Measurements from ENCODE around the gene PPP1R1C.
"Not testable (repeated sequence)": the region's sequence is repeated elsewhere in the genome, so short reads cannot be mapped to it uniquely, and the experiment has no call there.

PPP1R1C gene

DNA sequence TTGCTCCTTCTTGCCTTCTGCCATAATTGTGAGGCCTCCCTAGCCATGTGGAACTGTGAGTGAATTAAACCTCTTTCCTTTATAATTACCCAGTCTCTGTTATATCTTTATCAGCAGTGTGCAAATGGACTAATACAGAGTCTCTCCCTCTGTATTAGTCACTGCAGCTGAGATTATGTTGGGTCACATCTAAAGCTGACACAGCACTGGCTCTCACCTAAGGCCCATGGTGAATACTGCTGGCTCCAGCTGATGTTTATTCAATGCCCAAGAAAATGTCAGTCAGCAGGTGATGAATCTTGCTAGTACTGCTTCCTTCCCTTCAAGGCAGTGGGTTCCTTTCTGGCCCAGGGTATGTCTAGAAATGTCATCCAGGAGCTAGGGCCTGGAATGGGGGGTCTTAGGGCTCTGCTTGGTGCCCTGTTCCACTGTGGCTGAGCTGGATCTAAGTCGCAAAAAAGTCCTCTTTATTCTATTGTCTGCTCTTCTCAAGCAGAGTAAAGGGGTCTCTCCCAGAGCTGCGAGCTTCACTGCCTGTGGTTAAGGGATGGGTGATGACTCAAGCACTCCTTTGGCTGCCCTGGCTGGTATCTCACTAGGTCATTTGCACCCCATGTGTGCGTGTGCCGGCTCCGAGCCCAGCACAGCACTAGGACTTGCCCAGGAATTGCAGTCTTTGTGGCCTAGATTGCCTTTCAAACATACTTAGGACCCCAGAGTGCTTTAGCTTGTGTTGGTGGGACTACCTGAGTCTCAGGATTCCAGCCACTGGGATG is 29.9 kb downstream of the PPP1R1C start:
- DNase-seq = no peak

DNA sequence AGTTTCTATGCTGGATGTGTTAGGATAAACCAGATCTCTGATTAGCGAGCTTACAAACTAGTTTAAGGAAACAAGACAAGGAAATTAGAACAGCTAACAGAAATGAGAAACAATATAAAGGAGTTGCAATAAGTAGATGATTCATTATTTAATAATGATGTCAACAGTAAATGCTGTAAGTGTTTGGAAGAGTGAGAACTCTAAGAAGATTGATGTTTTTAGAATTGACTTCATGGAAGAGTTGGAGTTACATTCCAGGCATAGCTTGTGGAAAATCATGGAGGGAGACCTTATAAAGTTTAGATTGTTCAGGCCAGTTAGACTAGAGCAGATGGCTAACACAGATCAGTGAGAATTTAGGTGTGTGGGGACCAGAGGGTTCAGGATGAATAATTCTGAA is 32.6 kb downstream of the PPP1R1C start:
- DNase-seq = no peak

DNA sequence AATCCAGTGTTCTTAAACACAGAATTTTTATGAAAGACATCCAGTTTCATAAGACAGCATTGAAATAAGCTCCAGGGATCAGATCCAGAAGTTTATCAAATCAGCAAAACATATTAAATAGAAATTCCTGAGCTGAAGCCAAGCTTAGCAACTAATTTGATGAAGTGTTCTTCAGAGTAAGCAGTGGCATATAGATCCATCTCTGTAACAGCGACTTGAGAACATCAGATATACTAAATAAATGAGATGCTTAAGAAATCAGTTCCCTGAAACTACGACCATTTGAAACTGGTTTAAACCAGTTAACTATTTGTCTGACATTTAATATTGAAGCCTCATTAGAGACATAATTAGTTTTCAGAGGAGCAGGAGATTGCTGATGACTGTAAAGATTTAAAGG is 34.1 kb downstream of the PPP1R1C start:
- no peak for DNase-seq

DNA sequence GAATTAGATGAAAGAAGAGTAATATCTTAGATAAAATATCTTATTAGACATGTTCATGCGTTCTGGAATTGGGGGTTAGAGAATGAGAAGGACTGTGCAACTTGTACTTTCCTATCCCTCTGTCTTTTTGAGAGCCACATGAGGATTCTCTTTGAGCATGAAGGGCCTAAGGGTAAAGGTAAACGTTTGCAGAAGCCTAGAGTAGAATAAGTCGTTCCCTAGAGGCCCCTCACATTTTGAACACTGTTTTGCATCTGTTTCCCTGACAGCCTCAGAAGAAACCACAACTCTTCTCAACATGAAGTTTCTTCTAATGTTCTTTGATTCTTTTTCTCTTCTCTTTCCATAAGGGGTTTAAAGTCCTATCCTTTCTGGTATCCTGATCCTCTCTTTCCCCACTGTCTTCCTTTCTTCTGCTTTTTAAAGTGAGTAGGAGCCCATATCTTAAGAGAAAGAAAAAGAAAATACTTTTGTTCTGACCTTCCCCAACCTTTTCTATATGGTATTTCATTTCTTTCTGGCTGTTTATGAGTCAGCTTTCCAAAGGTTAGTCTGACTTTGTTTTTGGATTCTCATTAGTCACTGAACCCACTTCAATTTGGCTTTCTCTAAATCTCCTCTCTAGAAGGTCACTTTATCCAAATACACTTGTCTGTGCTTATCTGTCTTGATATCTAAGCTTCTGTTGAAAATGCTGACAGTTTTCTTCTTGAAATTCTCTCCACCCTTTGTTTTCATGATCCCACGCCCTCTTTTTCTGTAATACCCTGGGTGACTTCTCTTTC is 34.8 kb downstream of the PPP1R1C start:
- DNase-seq = no peak

DNA sequence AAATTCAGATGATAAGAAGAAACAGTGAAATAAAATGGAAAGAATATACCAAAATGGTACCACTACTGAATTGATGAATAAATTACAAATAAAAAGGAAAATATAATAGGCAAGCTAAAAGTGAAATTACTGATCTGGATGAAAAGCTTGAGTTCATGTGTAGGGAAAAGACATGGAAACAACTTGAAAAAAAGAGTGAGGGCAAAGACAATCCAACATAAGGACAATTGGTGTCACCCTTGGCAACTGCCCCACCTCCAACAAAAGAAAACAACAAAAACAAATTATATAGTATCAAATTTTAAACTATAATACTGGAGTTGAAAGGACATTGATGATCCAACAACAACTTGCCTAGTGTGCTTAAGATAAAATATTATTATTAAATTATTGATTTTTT is 37.6 kb downstream of the PPP1R1C start:
- no peak for DNase-seq

DNA sequence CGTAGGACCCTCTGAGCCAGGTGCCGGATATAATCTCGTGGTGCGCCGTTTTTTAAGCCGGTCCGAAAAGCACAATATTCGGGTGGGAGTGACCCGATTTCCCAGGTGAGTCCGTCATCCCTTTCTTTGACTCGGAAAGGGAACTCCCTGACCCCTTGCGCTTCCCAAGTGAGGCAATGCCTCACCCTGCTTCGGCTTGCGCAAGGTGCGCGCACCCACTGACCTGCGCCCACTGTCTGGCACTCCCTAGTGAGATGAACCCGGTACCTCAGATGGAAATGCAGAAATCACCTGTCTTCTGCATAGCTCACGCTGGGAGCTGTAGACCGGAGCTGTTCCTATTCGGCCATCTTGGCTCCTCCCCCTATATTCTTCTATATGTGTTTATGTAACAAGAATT is 45.2 kb downstream of the PPP1R1C start:
- DNase-seq = not testable (repeated sequence)

DNA sequence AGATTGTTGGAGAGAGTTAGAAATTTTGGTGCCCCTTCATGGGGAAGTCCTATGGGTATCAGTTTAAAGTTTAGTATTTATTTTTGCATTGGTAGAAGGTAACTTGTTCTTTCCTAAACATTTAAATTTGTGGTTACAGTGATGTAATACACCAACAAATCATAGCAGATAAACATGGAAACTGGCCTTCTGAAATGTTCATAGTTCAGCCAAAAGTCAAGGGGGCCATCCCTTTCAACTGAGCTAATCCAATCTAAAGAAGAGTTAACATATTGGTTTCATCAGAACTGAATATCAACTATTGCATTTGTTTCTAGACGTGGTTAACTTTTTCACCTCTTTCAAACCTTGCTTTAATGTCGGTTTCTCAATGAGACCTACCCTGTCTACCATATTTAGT is 46.3 kb downstream of the PPP1R1C start:
- no peak for DNase-seq

DNA sequence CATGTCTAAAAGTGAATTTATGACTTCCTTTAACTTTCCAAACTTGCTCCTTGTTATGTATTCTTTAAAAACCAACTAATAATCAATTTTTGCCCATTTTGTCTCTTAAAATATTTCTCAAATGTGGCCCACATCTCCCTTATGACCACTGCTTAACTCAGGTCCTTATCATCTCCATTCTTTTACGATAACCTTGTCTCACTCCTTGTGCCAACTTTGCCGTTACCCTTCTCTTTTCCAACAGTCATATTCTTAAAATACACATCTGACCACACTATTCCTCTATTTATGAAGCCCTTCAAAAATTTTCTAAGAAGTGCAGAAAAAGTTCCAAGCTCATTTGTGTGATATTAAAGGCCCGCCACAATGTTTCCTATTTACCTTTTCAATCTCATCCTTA is 47.8 kb downstream of the PPP1R1C start:
- no peak for DNase-seq

DNA sequence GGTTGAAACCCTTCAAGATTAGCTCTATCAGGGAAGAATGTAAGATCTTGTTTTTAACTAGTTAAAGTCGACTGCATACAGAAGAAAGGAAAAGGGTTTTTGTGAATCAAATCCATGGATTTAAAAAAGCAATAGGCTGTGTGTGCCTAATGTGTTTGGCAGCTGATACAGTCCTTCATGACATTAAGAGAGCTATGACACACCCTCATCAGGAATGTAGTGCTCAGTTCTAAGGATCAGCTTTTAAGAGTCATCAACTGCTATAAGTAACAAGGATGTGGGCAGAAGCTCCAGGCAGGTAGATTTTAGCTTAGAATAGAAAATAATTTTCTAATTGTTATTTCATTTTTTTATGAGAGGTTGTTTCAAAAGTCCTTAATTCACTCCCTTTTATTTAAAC is 52.9 kb downstream of the PPP1R1C start:
- no peak for DNase-seq

DNA sequence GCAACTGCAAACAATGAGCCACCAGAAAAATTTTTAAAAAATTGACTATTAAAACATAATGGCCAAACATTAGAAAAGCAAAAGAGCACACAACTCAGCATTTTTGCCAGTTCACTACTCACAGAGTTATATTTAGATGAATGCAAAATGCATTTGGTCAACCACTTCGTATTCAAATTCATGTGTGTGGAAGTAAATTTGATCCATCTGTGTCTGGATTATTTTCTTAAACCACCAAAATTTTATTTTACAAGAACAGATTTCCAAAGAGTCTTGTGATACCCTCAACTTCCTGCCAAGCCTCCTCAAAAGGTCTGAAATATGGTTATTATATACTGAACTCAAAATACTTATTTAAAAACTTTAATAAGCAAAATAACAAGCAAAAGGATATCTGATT is 57.4 kb downstream of the PPP1R1C start:
- DNase-seq = no peak

DNA sequence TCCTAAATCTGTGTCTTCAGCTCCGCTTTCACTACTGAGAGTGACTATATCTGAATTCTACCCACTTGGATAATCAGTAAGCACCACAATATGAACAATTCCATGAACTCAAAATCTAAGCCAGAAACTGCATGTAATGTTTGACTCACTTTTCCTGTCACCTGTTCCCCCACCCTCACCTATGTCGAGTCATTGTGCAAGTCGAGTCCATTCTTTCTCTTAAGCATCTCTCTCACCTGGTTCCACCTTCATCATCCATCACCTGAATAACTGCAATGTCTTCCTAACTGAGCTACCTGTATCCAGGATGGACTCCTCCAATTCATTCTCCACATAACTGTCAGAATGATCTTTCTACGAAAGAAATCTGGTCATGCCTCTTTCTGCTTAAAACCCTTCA is 58.2 kb downstream of the PPP1R1C start:
- DNase-seq = no peak

DNA sequence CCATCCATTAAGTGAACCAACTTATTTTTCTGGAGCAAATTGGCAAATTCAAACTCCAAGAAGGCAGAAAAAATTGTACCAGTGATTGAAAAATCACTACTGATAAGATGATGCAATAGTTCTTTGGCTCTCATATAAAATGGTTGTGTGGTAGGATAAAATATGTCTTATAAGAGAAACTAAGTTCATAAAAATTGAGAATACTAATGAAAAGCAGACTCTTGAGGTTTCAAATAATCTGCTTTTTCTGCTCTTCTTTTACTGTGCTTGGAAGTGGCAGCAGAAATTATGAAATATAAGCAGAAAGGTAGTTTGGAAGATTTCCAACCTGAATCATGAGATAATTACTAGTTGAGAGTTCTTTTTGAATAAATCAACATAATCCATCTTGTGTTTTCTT is 61.9 kb downstream of the PPP1R1C start:
- no peak for DNase-seq

DNA sequence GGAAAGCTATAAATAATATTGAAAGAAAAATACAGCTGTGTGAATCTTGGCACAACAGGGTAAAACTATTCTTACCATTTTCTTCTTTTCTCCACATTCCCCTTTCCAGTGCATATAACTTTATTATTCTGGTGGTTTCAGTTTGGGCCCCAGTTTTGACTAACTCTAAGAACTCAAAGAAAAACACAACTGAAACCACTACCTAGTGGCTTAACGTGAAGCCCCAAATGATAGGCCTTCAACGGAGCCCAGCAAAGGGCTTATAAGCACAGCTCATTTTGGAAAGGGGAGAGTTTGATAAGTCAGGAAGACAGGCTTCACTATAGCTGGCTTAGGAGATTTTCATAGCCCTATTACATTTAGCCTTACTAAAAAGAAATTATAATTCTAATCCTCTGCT is 62.4 kb downstream of the PPP1R1C start:
- no peak for DNase-seq

DNA sequence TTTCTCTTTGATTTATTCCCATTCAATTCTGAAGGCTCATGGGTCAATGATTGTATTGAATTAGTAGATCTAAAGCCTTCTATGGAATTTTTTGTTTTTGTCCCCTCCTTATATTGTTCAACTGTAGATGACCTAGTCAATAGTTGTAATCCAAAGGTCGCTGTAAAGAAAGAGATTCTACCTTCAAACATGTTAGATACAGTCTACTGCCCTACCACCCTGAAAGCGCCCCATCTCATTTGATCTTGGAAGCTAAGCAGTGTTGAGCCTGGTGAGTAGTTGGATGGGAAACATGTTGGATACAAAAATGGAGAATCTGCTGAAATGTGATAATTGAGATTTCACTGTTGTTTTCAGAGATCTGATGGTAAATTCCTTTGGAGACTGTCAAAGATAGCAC is 63.0 kb downstream of the PPP1R1C start:
- no peak for DNase-seq

DNA sequence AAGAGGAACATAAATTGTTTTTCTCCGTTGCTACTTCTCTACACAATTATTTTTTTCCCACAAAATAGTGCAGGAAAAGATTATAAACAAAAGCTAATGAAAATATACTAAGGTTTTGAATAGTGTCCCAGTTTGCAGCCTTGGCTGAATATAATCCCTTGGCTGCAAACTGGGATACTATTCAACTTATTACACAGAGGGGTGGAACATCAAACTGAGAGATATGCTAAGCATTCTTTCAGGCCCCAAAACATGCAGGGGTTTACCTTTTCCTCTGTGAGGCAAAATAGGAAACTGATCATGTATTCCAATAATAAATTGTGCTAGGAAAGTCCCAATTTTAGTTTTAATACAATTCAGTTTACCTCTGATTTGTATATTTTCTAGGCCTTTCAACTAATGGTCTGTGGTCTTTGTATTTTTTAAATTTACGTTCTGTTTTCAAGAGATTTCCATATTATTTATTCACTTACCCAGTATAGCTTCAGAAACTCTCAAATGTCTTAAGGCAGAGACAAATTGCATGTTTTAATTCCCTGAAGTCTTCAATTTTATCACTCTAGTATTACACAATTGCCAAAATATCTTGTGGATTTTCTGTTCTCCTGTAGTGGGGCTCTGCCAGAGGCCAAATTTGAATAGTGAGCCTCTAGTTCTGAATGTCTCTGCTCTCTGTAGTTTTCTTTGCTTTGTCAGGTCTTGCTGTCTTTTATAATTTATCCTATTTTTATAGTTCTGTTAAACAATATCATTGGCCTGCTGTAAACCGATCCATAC is 63.9 kb downstream of the PPP1R1C start:
- DNase-seq = no peak

DNA sequence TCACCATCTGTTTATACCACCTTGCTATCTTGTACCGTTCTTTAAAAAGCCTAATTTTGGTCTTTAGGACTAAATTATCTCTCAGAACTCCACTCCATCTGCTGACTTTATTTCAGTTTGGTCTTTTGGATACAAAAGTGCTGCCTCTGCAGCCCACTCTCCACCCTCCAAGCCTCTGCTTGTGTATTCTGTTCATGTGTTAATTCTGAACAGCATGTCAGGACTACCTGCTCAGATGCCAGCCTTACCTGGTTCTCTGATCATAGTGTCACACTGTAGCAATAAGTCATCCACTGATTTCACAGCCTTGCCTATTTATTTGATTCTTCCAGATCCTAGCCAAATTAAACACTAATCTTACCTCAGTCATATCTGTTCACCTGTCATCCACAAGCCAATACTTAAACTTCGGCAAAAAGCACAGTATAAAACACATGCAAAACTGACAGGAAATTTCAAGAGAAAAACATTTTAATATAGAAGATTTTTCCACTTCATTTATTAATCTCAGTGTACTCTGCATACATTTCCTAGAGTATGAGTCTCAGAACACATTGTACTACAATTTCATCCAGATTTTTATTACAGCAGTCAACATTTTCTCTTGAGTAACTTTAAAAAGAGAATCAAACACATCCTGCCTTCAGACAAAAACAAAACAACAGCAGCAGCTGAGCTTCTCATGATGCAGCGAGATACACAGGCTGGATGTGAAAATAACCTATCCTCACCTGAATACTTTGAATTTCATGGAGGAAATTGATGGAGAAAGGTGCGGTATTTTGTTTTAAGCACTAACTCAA is 64.9 kb downstream of the PPP1R1C start:
- DNase-seq = no peak

DNA sequence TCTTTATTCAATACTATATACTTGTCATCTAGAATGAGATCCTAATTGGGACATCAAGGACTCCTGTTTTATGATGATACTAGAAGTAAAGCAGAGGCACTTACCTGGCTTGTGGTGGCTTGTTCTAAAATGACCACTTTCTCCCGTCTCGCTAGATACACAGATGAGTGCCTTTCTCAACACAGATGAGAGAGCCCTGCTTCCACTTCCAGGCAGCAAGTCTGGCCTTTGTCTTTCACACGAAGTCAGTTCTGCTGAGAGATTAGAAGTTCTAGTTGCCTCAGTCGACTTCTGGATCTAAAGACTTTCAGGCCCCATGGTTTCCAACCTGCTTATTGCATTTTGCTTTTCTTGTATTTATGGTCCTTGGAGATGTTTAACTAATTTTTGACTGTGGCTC is 70.3 kb downstream of the PPP1R1C start:
- DNase-seq = no peak

DNA sequence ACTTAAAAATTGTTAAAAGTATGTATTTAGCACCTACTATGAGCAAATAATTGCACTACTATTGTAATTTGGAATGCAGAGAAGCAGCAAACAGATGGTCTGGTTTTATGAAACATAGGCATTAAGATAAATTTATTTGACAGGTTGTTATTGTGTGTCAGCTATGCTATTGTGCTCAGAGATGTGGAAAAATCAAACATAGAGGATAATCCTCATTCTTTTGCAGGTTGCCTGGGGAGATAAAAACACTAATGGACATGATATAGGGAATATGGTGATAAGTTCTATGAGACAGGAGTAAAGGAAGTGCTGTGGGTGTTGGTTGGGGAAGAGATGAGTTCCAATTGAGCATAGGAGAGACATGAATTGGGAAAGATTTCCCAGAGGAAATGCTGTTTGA is 71.3 kb downstream of the PPP1R1C start:
- peak; percentile 11 for DNase-seq

DNA sequence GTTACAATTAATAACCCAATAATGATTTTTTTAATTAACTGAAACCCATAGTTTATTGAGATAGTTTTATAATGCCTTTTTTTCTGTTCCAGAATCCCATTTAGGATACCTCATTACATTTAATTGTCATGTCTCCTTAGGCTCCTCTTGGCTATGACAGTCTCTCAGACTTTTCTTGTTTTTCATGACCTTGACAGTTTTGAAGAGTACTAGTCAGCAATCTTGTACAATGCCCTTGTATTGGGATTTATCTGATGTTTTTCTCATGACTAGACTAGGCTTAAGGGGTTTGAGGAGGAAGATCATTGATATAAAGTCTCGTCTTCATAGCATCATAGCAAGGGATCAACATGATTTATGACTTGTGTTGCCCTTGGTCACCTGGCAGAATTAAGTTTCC is 72.4 kb downstream of the PPP1R1C start:
- DNase-seq = no peak

DNA sequence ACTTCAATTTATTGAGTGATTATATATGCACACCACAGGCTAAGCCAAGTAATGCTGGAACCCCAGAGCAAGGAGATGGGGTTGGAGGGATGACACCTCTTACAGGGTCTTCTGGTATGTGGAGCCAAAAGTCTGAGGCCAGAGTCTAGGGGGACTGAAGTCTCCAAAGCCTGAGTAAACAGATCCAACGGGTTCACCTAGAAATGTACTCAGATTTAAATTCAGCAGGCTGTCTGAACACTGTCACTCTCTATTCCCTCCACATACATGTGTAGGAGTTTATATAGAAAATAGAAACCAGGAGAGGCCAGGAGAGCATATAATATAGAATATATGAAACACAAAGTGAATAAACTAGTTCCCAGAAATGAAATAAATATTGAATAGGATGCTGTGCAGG is 76.1 kb downstream of the PPP1R1C start:
- no peak for DNase-seq

DNA sequence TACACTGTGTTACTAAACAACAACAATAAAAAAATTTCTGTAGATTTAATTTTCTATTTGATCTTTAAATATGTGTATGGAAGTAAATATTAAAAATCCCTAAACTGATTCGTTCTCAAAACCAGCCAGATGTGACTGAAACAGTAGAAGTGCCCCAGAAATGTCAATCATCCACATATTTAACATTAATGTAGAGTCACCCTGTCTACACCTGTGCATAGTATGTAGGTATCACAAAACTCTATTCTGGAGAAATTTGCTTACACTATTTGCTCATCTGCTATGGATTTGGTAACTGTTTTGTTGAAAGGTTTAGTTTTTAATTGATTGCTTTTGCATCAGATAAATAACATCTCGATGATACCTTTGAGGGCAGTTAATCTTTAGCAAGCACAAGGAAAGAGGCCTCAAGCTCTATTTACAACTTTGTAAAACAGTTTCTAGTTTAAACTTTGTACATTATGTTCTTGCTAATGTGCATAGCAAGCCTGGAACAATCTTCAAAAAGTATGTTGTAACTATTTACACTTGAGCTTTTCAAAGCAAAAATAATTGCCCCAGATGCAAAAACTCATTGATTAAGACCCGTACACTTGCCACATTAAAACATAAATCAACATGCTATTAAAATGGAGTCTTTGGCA is 76.8 kb downstream of the PPP1R1C start:
- DNase-seq = no peak

DNA sequence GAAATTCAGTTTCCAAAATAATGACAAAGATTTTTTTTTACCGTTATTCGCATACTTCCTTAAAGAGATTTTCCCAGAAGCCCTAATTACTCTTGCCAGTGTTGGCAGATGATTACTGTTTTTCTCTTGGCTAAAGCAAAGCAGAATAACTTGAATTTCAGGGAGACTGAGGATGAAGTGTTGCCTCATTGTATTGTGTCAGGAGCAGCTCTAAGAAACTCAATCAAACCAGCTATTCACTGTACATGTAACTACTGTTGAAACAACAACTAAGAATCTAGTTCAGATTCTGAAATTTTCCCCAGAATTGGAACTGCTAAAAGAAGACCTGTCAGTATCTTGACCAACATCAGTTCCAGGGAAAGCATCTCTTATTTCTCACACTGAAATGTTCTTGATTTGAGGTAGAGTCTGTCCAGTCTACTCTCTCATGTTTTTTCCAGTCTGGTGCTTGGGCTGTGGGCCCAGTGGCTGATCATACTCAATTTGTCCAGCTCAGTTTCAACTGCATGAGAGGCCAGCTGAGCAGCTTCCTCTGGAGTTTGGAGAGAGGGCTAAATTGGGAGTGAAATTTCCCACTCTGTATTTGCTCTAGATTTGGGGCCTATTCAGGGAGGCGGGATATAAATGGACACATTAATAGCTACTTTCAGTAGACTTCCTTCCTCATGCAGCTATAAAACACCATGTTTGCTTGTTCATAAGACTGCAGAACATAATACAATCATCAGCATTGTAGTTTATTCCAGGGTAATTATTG is 78.5 kb downstream of the PPP1R1C start:
- peak; percentile 12 for DNase-seq

Measured in NCI-H146 (cell line).